ENCODE data around the gene DZIP1.

DNA sequence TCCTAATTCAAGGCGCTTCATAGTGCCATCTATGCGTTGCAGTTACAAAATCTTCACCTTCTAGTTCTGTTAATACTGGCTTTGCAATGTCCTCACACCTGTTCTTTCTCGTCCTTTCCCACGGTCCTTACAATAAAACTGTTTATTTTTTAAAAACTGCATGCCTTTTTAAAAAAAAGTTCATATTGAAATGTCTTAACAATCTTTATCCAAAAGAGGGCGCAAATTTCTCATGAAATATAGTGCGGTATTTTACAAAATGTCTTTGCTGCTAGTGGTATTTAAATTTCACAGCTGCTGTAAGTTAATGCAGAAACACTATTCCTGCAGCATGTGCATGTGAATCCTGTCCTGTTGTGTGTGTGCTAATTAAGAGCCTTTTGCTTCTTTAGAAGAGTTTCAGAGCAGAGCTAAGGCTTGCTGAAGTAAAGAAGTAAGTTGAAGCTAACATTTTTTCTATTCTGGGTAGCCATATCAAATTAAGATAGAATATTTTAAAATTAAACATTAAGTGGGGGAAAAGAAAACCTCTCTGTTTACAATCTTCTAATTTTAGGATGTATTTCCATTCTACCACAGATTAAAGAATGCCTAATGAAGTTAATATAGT lies 107.8 kb downstream of the DZIP1 start:
- TF ChIP-seq PPARA (CRISPR knock-in tag; IDR thresholded peaks at IDR 0.05; ENCODE audit: borderline replicate concordance) = no peak
- TF ChIP-seq ZFP30 (CRISPR knock-in tag; IDR thresholded peaks at IDR 0.05) = no peak
- TF ChIP-seq ESRRG (CRISPR knock-in tag; IDR thresholded peaks at IDR 0.05) = no peak
- TF ChIP-seq, protein P1, sequence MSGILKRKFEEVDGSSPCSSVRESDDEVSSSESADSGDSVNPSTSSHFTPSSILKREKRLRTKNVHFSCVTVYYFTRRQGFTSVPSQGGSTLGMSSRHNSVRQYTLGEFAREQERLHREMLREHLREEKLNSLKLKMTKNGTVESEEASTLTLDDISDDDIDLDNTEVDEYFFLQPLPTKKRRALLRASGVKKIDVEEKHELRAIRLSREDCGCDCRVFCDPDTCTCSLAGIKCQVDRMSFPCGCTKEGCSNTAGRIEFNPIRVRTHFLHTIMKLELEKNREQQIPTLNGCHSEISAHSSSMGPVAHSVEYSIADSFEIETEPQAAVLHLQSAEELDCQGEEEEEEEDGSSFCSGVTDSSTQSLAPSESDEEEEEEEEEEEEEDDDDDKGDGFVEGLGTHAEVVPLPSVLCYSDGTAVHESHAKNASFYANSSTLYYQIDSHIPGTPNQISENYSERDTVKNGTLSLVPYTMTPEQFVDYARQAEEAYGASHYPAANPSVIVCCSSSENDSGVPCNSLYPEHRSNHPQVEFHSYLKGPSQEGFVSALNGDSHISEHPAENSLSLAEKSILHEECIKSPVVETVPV (CRISPR knock-in tag; IDR thresholded peaks at IDR 0.05) = no peak
- TF ChIP-seq, protein P2, sequence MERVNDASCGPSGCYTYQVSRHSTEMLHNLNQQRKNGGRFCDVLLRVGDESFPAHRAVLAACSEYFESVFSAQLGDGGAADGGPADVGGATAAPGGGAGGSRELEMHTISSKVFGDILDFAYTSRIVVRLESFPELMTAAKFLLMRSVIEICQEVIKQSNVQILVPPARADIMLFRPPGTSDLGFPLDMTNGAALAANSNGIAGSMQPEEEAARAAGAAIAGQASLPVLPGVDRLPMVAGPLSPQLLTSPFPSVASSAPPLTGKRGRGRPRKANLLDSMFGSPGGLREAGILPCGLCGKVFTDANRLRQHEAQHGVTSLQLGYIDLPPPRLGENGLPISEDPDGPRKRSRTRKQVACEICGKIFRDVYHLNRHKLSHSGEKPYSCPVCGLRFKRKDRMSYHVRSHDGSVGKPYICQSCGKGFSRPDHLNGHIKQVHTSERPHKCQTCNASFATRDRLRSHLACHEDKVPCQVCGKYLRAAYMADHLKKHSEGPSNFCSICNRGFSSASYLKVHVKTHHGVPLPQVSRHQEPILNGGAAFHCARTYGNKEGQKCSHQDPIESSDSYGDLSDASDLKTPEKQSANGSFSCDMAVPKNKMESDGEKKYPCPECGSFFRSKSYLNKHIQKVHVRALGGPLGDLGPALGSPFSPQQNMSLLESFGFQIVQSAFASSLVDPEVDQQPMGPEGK (CRISPR knock-in tag; IDR thresholded peaks at IDR 0.05; ENCODE audit: borderline replicate concordance) = no peak
